GM18511 (cell line): ENCODE results near the gene SLC37A2.
"Not testable (repeated sequence)": the region's sequence is repeated elsewhere in the genome, so short reads cannot be mapped to it uniquely, and the experiment has no call there.

Source experiments
- ATAC-seq: cut with Tn5 transposase; IDR thresholded peaks from one replicate; pipeline ENCODE4 v1.9.1; 2021; ENCODE audit warnings: mild to moderate bottlenecking, moderate library complexity; ENCODE audit not compliant: unreplicated experiment

The SLC37A2 gene

GRCh38 chr11:125082611-125083311 lies 19.7 kb downstream of the SLC37A2 start:
- no peak for ATAC-seq

GRCh38 chr11:125083312-125084056 lies 20.4 kb downstream of the SLC37A2 start:
- ATAC-seq: no peak

- ATAC-seq: no peak
Measured at GRCh38 chr11:125084057-125084416, 20.9 kb downstream of the SLC37A2 start.

GRCh38 chr11:125084761-125085231 lies 21.7 kb downstream of the SLC37A2 start:
- ATAC-seq: no peak

DNA sequence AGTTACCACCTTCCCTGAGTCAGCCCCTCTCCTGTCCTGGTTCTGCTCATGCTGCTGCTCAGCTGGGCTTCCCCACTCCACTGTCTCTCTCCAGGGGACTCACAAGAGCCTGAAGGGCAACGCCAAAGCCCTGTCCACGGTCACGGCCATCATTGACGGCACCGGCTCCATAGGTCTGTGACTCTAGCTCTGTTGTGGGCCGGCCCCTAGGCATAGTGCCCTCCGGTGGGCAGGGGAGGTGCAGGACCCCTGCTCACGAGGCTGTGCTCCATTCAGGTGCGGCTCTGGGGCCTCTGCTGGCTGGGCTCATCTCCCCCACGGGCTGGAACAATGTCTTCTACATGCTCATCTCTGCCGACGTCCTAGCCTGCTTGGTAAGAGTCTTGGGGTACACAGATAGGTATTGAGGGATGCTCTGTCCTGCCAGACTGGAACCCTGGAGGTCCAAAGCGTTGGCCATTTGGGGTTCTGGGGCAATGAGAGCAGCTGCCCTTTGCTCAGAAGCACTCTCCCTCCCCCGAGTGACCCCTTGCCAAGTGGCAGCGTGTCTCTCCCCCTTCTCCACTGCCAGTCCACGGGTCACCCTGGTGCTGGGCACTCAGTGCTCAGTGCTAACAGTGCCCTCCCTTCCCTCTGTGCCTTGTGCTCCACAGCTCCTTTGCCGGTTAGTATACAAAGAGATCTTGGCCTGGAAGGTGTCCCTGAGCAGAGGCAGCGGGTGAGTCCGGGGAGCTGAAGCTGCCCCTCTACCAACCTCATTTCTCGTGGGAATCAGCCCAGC lies 22.4 kb downstream of the SLC37A2 start:
- ATAC-seq: no peak

GRCh38 chr11:125086633-125087296 lies 23.7 kb downstream of the SLC37A2 start:
- no peak for ATAC-seq

DNA sequence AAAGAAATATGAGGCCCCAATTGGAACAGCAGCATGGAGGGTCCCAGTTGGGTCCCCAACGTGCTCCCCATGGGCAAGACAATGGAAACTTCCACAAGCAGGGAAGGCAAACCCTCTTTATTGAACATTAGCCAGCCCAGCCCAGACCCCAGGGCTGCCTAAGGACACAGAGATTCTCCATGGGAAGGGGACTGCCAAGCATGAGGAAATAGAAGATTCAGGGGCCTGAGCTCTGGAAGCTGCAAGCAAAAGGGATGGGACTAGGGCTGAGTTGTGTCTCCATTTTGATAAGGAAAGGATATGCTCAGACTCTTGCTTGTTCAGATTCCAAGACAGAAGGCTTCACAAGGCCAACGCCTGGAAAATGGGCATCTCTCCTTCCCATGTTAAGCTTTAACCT lies 25.0 kb downstream of the SLC37A2 start:
- no peak for ATAC-seq

DNA sequence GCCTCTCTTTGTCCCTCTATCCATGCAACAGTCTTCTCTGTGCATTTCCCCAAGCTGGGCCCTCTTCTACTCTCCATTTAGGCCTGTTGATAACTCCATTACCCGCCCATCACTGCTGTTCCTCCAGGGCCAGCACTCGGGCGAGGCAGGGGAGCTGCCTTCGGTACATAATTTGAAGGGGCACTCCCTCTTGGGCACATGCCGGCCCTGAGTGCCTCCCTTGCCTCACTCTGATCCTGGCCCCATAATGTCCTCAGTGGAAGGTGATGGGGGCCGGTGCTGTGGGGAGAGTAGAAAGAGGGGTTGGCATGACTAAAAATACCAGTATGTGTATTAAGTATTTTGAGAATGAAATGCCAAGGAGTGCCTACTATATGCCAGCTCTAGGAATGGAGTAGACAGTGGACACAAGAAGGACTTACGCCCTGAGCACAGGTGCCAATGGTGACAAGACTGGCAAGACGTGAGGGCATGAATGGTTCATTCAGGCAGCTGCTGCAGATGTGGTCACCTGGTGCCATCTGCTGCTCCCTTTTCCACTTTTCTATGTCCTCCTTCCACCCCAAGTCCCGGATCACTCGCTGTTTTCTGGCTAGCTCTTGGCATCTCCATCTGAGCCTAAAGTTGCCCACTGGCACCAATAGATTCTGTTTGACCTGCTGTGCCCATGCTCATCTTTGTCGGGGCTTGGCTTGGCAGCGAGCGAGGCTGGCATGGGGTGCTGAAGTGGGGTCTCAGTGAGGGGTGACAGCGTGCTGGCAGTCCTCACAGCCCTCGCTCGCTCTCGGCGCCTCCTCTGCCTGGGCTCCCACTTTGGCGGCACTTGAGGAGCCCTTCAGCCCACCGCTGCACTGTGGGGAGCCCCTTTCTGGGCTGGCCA lies 25.7 kb downstream of the SLC37A2 start:
- ATAC-seq: no peak

- not testable (repeated sequence) for ATAC-seq
Measured at GRCh38 chr11:125089481-125089880, 26.4 kb downstream of the SLC37A2 start.

DNA sequence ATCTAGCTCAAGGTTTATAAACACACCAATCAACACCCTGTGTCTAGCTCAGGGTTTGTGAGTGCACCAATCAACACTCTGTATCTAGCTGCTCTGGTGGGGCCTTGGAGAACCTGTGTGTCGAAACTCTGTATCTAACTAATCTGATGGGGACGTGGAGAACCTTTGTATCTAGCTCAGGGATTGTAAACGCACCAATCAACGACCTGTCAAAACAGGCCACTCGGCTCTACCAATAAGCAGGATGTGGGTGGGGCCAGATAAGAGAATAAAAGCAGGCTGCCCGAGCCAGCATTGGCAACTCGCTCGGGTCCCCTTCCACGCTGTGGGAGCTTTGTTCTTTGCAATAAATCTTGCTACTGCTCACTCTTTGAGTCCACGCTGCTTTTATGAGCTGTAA lies 27.0 kb downstream of the SLC37A2 start:
- not testable (repeated sequence) for ATAC-seq

DNA sequence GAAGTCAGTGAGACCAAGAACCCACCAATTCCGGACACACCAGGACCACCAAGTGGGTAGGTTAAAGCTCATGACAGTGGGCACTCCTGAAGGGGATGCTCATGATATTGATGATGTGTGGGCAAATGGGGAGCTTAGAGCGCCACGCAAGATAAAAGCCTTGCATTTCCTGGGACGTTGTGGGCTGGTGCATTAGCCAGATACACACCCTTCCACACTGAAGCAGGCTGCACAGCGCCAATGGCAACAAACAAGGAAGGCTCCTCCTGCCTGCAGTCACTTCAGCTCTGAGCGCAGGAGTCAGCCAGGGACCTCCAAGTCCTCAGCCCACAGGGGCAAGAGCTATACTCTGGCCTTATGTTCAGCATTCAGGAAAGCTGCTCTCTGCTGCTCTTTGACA lies 27.7 kb downstream of the SLC37A2 start:
- ATAC-seq: no peak

GRCh38 chr11:125091247-125091876 lies 28.3 kb downstream of the SLC37A2 start:
- ATAC-seq: no peak

- no peak for ATAC-seq
Measured at GRCh38 chr11:125091877-125092664, 29.0 kb downstream of the SLC37A2 start.

GRCh38 chr11:125092669-125093068 lies 29.6 kb downstream of the SLC37A2 start:
- ATAC-seq: no peak

DNA sequence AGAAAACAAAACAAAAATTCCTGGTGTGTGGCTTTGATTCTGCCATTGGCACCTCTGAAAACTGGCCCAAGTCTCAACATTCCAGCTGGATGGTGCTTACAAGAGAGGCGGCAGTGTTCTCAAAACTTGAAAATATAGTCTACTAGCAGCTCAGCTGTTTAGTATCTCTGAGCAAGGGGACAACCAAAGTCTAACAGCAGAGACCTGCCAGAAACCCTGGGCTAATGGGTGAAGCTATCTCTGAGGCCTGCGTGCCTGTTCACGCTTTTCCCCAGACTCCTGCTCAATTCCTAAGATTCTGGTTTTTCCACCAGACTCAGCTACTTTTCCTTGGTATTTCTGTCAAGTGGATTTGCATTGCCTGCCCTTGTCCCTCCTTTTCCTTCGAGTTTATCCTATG lies 30.4 kb downstream of the SLC37A2 start:
- ATAC-seq: no peak

GRCh38 chr11:125094731-125095130 lies 31.6 kb downstream of the SLC37A2 start:
- no peak for ATAC-seq

DNA sequence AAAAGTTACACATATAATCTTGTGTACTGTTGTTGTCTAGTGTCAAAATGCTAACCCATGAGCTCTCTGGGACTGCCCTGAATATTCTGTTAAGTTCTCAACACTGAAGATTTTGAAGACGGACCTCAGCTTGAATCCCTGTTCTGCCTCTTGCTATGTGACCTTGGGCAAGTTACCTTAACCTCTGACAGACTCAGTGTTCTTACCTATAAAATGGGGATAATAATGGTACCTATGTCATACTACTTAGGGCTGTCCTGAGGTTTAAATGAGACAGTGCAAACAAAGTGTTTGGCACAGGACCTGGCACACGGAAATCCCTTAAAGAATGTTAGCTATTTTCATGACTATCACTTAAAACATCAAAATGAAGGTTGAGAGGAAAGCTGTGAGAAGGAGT lies 37.0 kb downstream of the SLC37A2 start:
- ATAC-seq: no peak

GRCh38 chr11:125101596-125101995 lies 38.5 kb downstream of the SLC37A2 start:
- ATAC-seq: no peak

DNA sequence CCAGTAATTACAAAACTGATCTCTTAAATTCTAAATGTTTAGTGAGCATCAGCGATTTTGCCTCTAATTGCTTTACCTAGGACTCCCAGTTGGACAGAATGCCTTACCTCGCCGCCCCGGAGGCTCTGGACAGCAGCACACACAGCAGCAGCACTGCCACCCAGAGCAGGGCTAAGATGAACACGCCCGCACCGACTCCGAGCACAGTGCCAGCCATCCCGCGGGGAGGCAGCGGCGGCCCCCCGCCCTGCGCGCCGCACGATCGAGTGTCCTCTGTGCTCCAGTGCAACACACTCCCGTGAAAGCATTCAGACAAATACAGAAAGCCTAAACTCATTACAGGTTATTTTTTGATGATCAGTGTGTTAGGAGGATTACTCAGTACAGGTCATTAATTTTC lies 38.9 kb downstream of the SLC37A2 start:
- no peak for ATAC-seq
